Measurements from ENCODE around the gene RPSA. TPM values are rescaled to one million over a fixed set of nuclear protein-coding genes. Genes with fewer than 3 reads are reported as not detected.

RPSA gene
- total and polyA plus RNA-seq, 9 of the 15 experiments (the other 6 are each of a cell fraction or from before 2014, with no cell fraction given), result 2,290 to 4,272 (median 2,730) TPM

DNA sequence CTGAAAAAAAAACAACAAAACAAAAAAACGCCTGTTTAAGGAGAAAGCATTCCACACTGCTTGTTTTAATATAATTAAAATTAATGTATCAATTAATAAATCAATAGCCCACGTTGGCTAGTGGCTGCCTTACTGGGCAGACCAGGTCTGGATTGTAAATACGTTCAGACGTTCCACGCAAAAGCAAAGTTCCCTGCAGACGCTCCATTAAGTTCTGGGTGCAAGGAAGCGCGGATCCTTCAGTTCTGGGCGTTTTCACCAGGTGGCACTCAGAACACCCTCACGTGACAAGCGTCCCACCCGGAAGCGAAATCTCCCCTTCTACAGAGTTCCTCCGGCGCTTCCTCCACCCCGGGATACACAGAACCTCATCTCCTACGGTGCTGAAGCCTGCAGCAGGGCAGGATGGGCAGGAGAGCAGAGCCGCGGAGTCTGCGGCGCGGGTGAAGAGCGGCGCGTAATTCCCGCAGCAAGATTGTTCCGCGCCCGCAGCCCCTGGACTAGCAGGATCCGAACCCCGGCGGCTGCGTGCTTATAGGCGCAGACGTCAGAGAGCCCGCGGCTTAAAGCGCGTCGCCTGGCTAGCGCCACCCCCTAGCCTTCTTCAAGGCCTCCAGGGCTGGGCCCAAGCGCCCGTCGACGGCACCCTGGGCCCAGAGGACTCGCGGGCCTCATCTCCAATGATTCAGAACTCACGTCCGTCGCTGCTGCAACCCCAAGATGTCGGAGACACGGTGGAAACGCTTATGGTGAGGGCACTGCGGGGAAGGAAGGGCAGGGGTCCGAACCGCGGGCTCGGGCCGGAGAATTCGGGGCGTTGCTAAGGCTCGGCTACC, 23.3 kb upstream of the RPSA start, which contains the start of gene SLC25A38 (continued):
- TF ChIP-seq E2F3 (CRISPR knock-in tag; IDR thresholded peaks at IDR 0.05) (peak; percentile 51; the same call in 1 of the 2 replicates), MXD1 (CRISPR knock-in tag; IDR thresholded peaks at IDR 0.05; ENCODE audit: borderline replicate concordance, poor library complexity, severe bottlenecking) (no peak), ELF2 (CRISPR knock-in tag; IDR thresholded peaks at IDR 0.05) (peak; percentile 94), CREBBP (IDR thresholded peaks at IDR 0.05; ENCODE audit: low read depth, low read length) (no peak), DNMT1 (IDR thresholded peaks at IDR 0.05) (0 out of 2 replicates have a peak, but pooled peaks have one; percentile 22), POLR2AphosphoS5 (IDR thresholded peaks at IDR 0.05; ENCODE audit: control insufficient read depth, insufficient read depth, low read depth, low read length) (peak; percentile 75), ATF3 (IDR thresholded peaks at IDR 0.05) (no peak), ATF3 (CRISPR knock-in tag; conservative IDR thresholded peaks at IDR 0.05) (peak; percentile 85), RBM17 (IDR thresholded peaks at IDR 0.05; ENCODE audit: borderline replicate concordance, low read depth, low read length) (no peak), HDAC3 (IDR thresholded peaks at IDR 0.05; ENCODE audit: borderline replicate concordance, partially characterized antibody) (no peak), POLR2A (conservative IDR thresholded peaks at IDR 0.05) (peak; percentile 78), ZNF766 (CRISPR knock-in tag; conservative IDR thresholded peaks at IDR 0.05) (no peak), ELF4 (CRISPR knock-in tag; IDR thresholded peaks at IDR 0.05) (peak; percentile 85; the same call in 1 of the 2 replicates)
- TF ChIP-seq, protein P1, sequence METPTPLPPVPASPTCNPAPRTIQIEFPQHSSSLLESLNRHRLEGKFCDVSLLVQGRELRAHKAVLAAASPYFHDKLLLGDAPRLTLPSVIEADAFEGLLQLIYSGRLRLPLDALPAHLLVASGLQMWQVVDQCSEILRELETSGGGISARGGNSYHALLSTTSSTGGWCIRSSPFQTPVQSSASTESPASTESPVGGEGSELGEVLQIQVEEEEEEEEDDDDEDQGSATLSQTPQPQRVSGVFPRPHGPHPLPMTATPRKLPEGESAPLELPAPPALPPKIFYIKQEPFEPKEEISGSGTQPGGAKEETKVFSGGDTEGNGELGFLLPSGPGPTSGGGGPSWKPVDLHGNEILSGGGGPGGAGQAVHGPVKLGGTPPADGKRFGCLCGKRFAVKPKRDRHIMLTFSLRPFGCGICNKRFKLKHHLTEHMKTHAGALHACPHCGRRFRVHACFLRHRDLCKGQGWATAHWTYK (CRISPR knock-in tag; IDR thresholded peaks at IDR 0.05), result peak; percentile 81; the same call in 1 of the 2 replicates
- TF ChIP-seq, protein P2, sequence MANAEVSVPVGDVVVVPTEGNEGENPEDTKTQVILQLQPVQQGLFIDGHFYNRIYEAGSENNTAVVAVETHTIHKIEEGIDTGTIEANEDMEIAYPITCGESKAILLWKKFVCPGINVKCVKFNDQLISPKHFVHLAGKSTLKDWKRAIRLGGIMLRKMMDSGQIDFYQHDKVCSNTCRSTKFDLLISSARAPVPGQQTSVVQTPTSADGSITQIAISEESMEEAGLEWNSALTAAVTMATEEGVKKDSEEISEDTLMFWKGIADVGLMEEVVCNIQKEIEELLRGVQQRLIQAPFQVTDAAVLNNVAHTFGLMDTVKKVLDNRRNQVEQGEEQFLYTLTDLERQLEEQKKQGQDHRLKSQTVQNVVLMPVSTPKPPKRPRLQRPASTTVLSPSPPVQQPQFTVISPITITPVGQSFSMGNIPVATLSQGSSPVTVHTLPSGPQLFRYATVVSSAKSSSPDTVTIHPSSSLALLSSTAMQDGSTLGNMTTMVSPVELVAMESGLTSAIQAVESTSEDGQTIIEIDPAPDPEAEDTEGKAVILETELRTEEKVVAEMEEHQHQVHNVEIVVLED (CRISPR knock-in tag; IDR thresholded peaks at IDR 0.05), result peak; percentile 56; the same call in 1 of the 2 replicates
